Measurements from ENCODE around the gene RHOT1.
"Not testable (repeated sequence)": the region's sequence is repeated elsewhere in the genome, so short reads cannot be mapped to it uniquely, and the experiment has no call there.

RHOT1 gene

GRCh38 chr17:32215696-32216095, 73.4 kb downstream of the RHOT1 start:
- in situ Hi-C loops (cut with HindIII; ENCODE audit: low sequenced_read_pairs): no loop called here

DNA sequence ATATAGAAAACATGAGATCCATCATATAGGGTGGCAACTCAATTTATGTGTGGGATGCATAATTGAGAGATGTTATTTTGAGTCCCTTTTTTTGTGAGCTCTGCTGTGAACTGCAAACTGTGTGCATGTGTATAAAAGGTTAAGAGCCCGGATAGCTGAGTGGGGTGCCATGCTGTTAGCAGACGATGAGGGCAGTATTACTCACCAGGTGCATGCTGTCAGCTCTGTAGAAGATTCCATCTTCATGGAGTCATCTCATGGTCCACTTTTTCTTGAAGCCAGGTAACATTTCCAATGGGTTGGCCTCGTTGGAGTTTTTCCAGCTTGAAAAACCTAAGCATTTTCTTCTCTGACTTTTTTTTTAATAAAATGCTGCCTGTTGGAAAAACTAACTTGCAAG, 80.3 kb downstream of the RHOT1 start:
- in situ Hi-C loops (cut with HindIII; ENCODE audit: low sequenced_read_pairs): no loop called here

GRCh38 chr17:32223703-32224102, 81.4 kb downstream of the RHOT1 start:
- in situ Hi-C loops (cut with HindIII; ENCODE audit: low sequenced_read_pairs): no loop called here

- in situ Hi-C loops (cut with HindIII; ENCODE audit: low sequenced_read_pairs): no loop called here
These were observed 84.6 kb downstream of the RHOT1 start for GRCh38 chr17:32226886-32227285.

- in situ Hi-C loops (cut with HindIII; ENCODE audit: low sequenced_read_pairs): no loop called here
These were observed 85.6 kb downstream of the RHOT1 start for GRCh38 chr17:32227910-32228309.

DNA sequence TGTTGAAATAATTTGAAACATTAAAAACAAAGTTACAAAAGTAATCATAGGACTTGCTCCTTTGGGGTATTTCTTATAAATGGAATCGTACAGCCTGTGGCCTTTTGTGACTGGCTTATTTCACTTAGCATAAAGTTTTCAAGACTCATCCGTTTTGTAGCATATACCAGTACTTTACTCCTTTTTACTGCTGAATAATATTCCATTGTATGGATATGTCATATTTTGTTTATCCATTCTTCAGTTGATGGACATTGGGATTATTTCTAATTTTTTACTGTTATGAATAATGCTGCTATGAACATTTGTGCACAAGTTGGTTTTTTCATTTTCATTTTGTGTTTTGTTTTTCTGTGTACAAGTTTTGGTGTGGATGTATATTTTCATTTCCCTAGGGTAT, 93.3 kb downstream of the RHOT1 start:
- in situ Hi-C loops (cut with HindIII; ENCODE audit: low sequenced_read_pairs): no loop called here

DNA sequence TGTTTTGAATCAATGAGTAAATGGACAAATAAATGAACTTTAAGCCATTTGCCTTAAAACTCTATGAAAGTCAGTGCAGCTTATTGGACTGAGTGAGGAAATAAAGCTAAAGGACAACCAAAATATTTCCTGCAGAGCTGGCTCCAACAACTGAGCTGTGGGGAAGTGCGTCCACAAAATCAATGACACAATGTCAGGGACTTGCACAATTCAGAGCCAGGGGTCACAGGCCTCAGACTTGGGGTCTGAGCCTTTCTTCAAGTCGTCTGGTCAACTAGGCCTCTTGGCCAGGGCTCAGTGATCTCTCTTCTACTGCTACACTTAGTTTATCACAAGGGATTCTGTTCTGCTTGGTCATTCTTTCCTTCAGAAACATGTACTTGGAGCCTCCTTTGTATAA, 97.2 kb downstream of the RHOT1 start:
- in situ Hi-C loops (cut with HindIII; ENCODE audit: low sequenced_read_pairs): no loop called here

- in situ Hi-C loops (cut with HindIII; ENCODE audit: low sequenced_read_pairs): no loop called here
These were observed 98.4 kb downstream of the RHOT1 start for GRCh38 chr17:32240750-32241149.

DNA sequence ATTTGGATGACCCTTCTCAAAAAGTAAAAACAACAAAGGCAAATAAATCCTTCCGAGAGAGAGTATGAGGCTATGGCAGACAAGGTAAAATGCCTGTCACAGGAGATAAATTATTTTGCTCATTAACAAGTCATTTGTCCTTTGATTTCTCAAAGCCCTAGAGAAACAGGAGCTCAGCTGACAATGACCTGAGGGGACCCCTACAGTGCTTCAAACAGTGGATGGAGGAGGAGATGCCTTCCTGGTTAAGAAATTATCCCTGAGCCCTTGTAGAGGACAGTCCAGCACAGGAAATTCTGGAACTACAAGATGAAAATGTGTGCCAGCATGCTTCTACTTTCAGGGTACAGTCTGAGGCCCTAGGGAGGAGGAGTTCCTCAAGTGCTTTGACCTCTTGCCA, 99.3 kb downstream of the RHOT1 start:
- in situ Hi-C loops (cut with HindIII; ENCODE audit: low sequenced_read_pairs): no loop called here

DNA sequence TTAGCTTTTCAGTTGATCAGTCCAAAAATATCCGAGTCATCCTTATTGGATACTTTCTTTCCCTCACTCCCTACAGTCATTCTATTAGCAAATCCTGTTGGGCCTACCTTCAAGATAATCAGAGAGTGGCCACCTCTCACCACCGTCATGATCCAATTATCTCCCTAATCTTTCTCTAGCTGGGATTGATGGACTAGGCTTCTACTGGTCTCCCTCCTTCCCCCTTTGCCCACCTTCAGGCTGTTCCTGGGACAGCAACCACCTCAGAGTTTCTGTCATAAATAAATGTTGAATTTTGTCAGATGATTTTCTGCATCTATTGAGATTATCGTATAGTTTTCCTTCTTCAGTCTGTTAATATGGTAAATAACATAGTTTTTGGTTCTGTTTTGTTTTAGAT, 107.2 kb downstream of the RHOT1 start:
- in situ Hi-C loops (cut with HindIII; ENCODE audit: low sequenced_read_pairs): no loop called here

DNA sequence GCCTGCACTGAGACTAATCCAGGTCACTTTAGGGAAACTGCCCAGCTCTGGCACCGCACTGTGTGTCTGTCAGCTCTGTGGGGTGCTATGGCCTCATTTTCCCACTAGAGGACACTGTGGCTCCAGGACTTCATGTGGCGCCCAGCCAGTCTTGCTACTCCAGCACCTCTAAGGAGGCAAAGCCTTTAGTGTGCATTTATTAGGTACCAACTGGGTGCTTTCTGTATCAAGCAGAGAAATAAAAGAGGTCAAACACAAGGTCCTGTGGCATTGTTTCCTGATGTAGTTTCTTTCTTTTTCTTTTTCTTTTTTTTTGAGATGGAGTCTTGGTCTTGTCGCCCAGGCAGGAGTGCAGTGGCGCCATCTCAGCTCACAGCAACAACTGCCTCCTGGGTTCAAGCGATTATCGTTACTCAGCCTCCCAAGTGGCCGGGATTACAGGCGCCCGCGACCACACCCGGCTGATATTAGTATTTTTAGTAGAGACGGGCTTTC, 110.9 kb downstream of the RHOT1 start:
- in situ Hi-C loops (cut with HindIII; ENCODE audit: low sequenced_read_pairs): no loop called here

- in situ Hi-C loops (cut with HindIII; ENCODE audit: low sequenced_read_pairs): no loop called here
These were observed 113.9 kb downstream of the RHOT1 start for GRCh38 chr17:32256012-32256700.

GRCh38 chr17:32256701-32257019, 114.4 kb downstream of the RHOT1 start:
- in situ Hi-C loops (cut with HindIII; ENCODE audit: low sequenced_read_pairs): no loop called here

DNA sequence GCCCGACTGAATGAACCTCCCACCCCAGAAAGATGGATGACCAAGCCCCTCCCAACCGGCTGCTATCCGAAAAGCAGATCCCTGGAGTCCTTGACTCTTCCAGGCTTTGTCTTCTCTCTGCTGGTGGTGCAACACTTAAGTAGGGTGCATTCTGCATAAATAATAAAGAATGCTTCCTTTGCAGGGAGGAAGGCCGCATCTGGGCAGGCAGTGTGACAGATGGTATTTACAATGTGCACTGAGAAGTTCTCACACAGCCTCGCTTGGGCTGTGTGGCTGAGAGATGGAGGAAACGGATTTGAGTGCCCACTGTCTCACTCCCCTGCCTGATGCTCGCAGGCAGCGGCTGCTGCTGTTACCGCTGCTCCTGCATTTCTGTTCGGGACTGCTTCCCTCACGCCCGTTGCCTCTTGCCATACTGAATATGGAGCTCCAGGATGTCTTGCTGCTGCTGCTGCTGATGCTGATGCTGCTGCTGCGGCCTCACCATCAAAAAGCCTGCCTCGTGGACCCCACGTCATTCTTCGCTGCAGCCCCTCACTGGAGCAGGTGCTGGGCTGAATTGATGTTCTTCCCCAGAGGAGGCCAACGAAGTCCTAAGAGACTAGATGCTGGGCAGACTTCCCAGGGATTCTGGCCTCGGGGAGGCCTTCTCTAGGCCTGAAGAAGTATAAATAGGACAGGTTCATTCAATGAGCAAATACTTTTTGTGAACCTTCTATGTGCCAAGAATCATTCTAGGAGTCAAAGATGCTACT, 116.3 kb downstream of the RHOT1 start:
- in situ Hi-C loops (cut with HindIII; ENCODE audit: low sequenced_read_pairs): no loop called here

- in situ Hi-C loops (cut with HindIII; ENCODE audit: low sequenced_read_pairs): no loop called here
These were observed 117.3 kb downstream of the RHOT1 start for GRCh38 chr17:32259586-32259985.

- in situ Hi-C loops (cut with HindIII; ENCODE audit: low sequenced_read_pairs): no loop called here
These were observed 119.1 kb downstream of the RHOT1 start for GRCh38 chr17:32261417-32261736.

DNA sequence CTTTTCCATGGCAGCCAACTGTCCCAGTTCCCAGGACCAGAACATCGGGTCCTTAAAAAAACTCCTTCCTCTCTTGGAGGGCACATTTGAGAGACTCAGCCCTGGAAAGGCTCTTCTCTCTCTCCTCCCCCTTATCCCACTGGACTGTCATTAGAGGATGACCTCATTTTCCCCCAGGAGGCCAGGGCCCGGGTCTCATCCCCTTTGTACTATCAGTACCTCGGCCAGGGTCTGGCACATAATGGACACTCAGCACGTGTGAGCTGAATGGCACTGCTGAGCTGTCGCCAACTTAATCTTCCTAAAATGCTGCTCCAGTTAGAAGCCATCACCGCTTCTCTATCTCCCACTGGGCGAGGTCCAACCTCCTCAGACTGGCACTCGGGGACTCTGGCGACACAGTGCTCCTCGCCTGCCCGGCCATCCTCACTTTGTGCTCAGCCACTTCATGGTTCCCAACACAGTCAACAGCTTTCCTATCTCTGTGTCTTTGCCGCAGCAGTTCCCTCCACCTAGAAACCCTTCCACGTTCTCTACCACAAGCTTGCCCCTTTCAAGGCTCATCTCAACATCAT, 119.7 kb downstream of the RHOT1 start:
- in situ Hi-C loops (cut with HindIII; ENCODE audit: low sequenced_read_pairs): no loop called here

DNA sequence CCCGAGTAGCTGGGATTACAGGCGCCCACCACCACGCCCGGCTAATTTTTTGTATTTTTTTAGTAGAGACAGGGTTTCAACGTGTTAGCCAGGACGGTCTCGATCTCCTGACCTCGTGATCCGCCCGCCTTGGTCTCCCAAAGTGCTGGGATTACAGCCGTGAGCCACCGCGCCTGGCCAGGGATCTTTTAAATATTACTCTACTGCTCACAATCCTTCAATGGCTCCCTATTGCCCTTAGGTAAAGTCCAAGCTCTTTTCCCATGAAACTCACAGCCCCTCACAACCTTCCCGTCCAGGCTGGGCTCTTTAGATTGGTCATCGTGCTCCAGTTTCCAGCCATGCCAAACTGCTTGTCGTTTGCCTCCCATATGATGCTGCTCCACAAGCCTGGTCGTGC, 121.2 kb downstream of the RHOT1 start:
- in situ Hi-C loops (cut with HindIII; ENCODE audit: low sequenced_read_pairs): not testable (repeated sequence)

GRCh38 chr17:32264140-32264799, 122.0 kb downstream of the RHOT1 start:
- in situ Hi-C loops (cut with HindIII; ENCODE audit: low sequenced_read_pairs): no loop called here

DNA sequence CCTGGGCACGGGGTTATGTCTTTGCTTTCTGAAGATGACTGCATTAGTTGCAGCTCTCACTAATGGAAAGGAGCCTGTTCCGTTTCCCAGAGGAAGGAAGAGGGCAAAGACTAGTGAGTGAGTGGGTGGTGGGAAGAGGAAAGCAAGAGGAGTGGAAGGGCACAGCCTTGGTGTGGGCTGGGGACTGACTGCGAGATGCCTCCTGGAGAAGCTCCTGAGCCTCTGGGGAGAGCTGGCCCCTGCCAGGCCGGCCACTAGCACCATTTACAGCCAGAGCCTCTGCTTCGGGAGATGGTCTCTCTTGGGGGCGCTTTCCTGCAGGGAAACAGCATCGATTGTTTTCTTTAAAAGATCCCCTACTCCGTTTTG, 122.5 kb downstream of the RHOT1 start:
- in situ Hi-C loops (cut with HindIII; ENCODE audit: low sequenced_read_pairs): no loop called here

- in situ Hi-C loops (cut with HindIII; ENCODE audit: low sequenced_read_pairs): no loop called here
These were observed 123.1 kb downstream of the RHOT1 start, which contains the start of gene RHBDL3 for GRCh38 chr17:32265192-32265923. RHBDL3 (plus strand) TSS chr17:32265832; CDS start chr17:32266190, 358 bp downstream.

Data from endothelial cell of hepatic sinusoid (primary cell).